ENCODE measurements around the gene CA9. TPM values are rescaled to one million over a fixed set of nuclear protein-coding genes. Genes with fewer than 3 reads are reported as not detected.
A peak's percentile ranks its signal among the peaks of the same experiment; 100 is the strongest.

Gene CA9
- total and polyA plus RNA-seq, 9 of the 15 experiments (the other 6 are each of a cell fraction or from before 2014, with no cell fraction given): 0.15 to 10.6 (median 0.60) TPM; not detected in 4

DNA sequence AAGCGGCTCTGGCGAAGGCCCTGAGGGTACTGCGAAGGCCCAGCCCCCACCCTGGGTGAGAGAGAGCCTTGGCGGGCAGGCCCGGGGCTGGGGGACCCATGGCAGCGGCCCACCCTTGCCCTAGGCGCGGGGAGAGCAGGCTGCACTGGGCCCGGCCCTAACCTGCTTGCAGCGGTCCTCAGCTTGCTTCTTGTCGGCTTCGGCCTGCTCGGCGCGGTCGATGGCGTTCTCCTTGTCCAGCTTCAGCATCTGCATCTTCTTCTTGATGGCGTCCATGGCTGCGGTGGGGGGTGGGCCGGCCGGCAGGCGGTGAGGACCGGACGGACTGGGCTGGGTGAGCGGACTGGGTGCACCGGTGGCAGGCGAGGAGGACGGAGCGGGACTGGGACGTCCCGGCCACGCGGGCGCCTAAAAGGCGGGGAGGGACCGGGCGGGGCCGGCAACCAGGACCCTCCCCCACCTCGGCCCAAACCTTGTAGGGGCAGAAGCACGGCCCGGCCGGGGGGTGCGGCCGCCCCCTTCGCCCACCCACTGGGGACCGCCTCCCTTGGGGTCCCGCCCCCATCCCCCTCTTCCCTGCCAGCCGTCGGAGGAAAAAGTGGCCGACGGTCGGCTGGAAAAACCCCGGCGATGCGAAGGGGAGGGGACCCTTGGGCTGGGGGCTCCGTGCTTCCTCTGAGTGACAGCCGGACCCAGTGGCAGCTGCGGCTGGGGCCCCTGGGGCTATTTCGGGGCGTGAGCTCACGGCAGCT lies 16.0 kb downstream of the CA9 start, which contains the start of gene TPM2:
TPM2 (minus strand) TSS at position 384 of the 752 bp plus-strand sequence; CDS start at position 276, 108 bp downstream.
- H3K27ac ChIP-seq (ENCODE audit: extremely low read depth, low read depth, low read length): peak within 1 kb of the TSS; percentile 86
- no peaks in the 10 kb centered on the region for H3K27me3 ChIP-seq (ENCODE audit: control insufficient read depth in 2 of 2, insufficient read depth in 2 of 2, low read length in 2 of 2)
- no peaks in the 10 kb centered on the region for H3K79me2 ChIP-seq (ENCODE audit: control insufficient read depth, insufficient read depth, low read length)
- H3K4me1 ChIP-seq (replicated peaks in 1 of 2; ENCODE audit: control insufficient read depth in 2 of 2, insufficient read depth in 2 of 2, low read length in 2 of 2): peaks cover 12 to 23% of the 10 kb centered on the region in 2 experiments; a peak in 4 of 5 replicates
- H3K9ac ChIP-seq (ENCODE audit: insufficient read depth in 1 of 2, low read depth in 2 of 2, low read length in 2 of 2): peak within 1 kb of the TSS; percentile 73 to 92
- ATAC-seq: no peak
- TF ChIP-seq THAP7 (CRISPR knock-in tag; IDR thresholded peaks at IDR 0.05) (no peak), TGIF2 (CRISPR knock-in tag; IDR thresholded peaks at IDR 0.05) (peak; percentile 36; the same call in 1 of the 2 replicates), NCOR1 (IDR thresholded peaks at IDR 0.05) (no peak)
- intact Hi-C loops (cut with micrococcal nuclease): no loop called here
- in situ Hi-C loops (cut with MboI): no loop called here
- H3K36me3 ChIP-seq (ENCODE audit: control insufficient read depth, insufficient read depth, low read length): no peaks in the 10 kb centered on the region
- H2AFZ ChIP-seq (ENCODE audit: low read depth, low read length): peak within 1 kb of the TSS; percentile 91
- POLR2A ChIA-PET: interaction anchor here (0.6 to 1.5 kb wide), 8 partner anchors 10 to 37 kb away, joined by 3 to 10 read pairs (median 3); no protein-coding TSS in a partner anchor
- H3K4me3 ChIP-seq: peak within 1 kb of the TSS; percentile 72
- CTCF ChIA-PET (ENCODE audit: low intra/inter-chr PET ratio): no interaction called here
- H3K9me1 ChIP-seq (ENCODE audit: control insufficient read depth, insufficient read depth, low read length): no peaks in the 10 kb centered on the region
- 91% methylated on average over 7 of the region's 61 CpGs for WGBS (ENCODE audit: insufficient coverage, low coverage, missing lambda C conversion rate)
- H4K20me1 ChIP-seq (replicated peaks; ENCODE audit: control insufficient read depth, insufficient read depth, low read length): no peaks in the 10 kb centered on the region
- FAIRE-seq: no peak
- no TSS peak for BruUV-seq (replicated peaks)
- no peaks in the 10 kb centered on the region for H3K9me3 ChIP-seq (replicated peaks; ENCODE audit: control insufficient read depth, insufficient read depth, low read depth, low read length)
- peak within 1 kb of the TSS; percentile 89 for H3K4me2 ChIP-seq (ENCODE audit: insufficient read depth, low read length)
- peak in 2 of 4 experiments; percentile 19 to 28 for DNase-seq (ENCODE audit: extremely low read depth in 1 of 4, low spot score in 3 of 4)

DNA sequence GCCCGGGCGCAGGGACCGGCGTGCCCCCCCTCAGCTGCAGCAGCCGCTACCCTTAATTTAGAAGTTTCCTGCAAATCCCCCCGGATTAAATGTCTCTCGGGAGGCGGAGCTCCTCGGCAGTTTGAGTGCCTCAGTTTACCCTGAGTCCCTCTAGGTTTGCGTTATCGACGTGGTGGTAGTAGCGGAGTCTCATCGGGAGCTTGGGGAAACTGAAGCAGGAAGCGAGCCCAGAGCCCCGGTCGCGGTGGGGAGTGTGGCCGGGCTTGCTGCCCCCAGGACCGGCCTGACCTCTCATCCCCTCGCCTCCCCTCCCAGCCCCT lies 16.5 kb downstream of the CA9 start:
- intact Hi-C loops (cut with micrococcal nuclease) (no loop called here), in situ Hi-C loops (cut with MboI) (no loop called here)
- Histone ChIP-seq H3K9ac (ENCODE audit: insufficient read depth in 1 of 2, low read depth in 2 of 2, low read length in 2 of 2) (peak overlapping the region; percentile 59 to 92), H3K4me2 (ENCODE audit: insufficient read depth, low read length) (peak overlapping the region; percentile 66), H3K4me1 (replicated peaks in 1 of 2; ENCODE audit: control insufficient read depth in 2 of 2, insufficient read depth in 2 of 2, low read length in 2 of 2) (peaks cover 12 to 23% of the 10 kb centered on the region in 2 experiments; a peak in 4 of 5 replicates), H2AFZ (ENCODE audit: low read depth, low read length) (peak overlapping the region; percentile 91; the same call in 1 of the 2 replicates), H3K9me3 (replicated peaks; ENCODE audit: control insufficient read depth, insufficient read depth, low read depth, low read length) (no peaks in the 10 kb centered on the region), H3K27ac (ENCODE audit: extremely low read depth, low read depth, low read length) (peak overlapping the region; percentile 86; the same call in 1 of the 3 replicates), H3K36me3 (ENCODE audit: control insufficient read depth, insufficient read depth, low read length) (no peaks in the 10 kb centered on the region), H3K4me3 (peak overlapping the region; percentile 72), H3K9me1 (ENCODE audit: control insufficient read depth, insufficient read depth, low read length) (no peaks in the 10 kb centered on the region), H3K79me2 (ENCODE audit: control insufficient read depth, insufficient read depth, low read length) (no peaks in the 10 kb centered on the region), H4K20me1 (replicated peaks; ENCODE audit: control insufficient read depth, insufficient read depth, low read length) (no peaks in the 10 kb centered on the region), H3K27me3 (ENCODE audit: control insufficient read depth in 2 of 2, insufficient read depth in 2 of 2, low read length in 2 of 2) (no peaks in the 10 kb centered on the region)
- WGBS (ENCODE audit: insufficient coverage, low coverage, missing lambda C conversion rate): 1% methylated on average over 9 of the region's 21 CpGs
- BruUV-seq (replicated peaks): TSS peak; percentile 42
- DNase-seq (ENCODE audit: extremely low read depth in 1 of 4, low spot score in 3 of 4) (peak in 1 of 4 experiments; percentile 17), FAIRE-seq (no peak), ATAC-seq (no peak)
- ChIA-PET CTCF (ENCODE audit: low intra/inter-chr PET ratio) (no interaction called here), POLR2A (interaction anchor here (0.8 to 1.5 kb wide), 4 partner anchors 10 to 36 kb away, joined by 3 to 10 read pairs (median 3); no protein-coding TSS in a partner anchor)
- TF ChIP-seq ATF1 (CRISPR knock-in tag; IDR thresholded peaks at IDR 0.05) (no peak), ATF1 (tag; IDR thresholded peaks at IDR 0.05) (no peak), KDM5B (IDR thresholded peaks at IDR 0.05; ENCODE audit: insufficient replicate concordance, low read depth, low read length) (peak; percentile 3), UBTF (IDR thresholded peaks at IDR 0.05; ENCODE audit: borderline replicate concordance in 1 of 2, low read depth in 2 of 2, low read length in 2 of 2) (0 out of 4 replicates have a peak, but pooled peaks of 1 of the 2 experiments have one; percentile 5), GTF2E2 (tag; IDR thresholded peaks at IDR 0.05) (no peak), HDAC2 (IDR thresholded peaks at IDR 0.05) (no peak), FOXA1 (IDR thresholded peaks at IDR 0.05; ENCODE audit: borderline replicate concordance) (no peak), ZNF224 (CRISPR knock-in tag; IDR thresholded peaks at IDR 0.05) (no peak), ZNF316 (IDR thresholded peaks at IDR 0.05) (no peak)

Data from K562 (cell line).